ENCODE measurements around the gene HTR7. TPM values are rescaled to one million over a fixed set of nuclear protein-coding genes. Genes with fewer than 3 reads are reported as not detected.

The HTR7 gene
- total and polyA plus RNA-seq, 2 of the 8 experiments (the other 6 are each of a cell fraction or from before 2014, with no cell fraction given), result 22.9 to 24.6 TPM

DNA sequence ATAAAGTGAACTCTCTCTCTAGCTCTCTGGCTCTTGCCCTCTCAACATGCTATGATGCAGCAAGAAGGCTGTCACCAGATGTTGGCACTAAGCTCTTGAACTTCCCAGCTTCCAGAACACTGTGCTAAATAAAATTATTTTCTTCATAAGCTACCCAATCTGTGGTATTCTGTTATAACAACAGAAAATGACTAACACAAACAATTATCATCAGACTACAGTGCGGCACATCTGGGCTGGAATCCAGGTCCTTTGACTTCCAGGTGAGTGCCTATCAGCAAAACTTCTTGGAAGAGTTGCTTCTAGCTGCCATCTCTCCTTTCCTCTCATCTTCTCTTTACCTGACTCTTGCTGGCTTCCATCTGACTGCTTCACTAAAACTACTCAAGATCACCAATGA lies 20.4 kb downstream of the HTR7 start (continued):
- TF ChIP-seq, protein P1, sequence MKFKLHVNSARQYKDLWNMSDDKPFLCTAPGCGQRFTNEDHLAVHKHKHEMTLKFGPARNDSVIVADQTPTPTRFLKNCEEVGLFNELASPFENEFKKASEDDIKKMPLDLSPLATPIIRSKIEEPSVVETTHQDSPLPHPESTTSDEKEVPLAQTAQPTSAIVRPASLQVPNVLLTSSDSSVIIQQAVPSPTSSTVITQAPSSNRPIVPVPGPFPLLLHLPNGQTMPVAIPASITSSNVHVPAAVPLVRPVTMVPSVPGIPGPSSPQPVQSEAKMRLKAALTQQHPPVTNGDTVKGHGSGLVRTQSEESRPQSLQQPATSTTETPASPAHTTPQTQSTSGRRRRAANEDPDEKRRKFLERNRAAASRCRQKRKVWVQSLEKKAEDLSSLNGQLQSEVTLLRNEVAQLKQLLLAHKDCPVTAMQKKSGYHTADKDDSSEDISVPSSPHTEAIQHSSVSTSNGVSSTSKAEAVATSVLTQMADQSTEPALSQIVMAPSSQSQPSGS (IDR thresholded peaks at IDR 0.05; ENCODE audit: low read length), result no peak
- TF ChIP-seq HDAC6 (IDR thresholded peaks at IDR 0.05; ENCODE audit: low read depth, low read length), result no peak
- no peak for TF ChIP-seq CBX5 (IDR thresholded peaks at IDR 0.05; ENCODE audit: low read depth, low read length)
- TF ChIP-seq TAF7 (optimal IDR thresholded peaks at IDR 0.05; ENCODE audit: borderline replicate concordance, low read depth, low read length), result no peak
- no peak for TF ChIP-seq BRCA1 (IDR thresholded peaks at IDR 0.05; ENCODE audit: low read depth, low read length)
- TF ChIP-seq, protein P2, sequence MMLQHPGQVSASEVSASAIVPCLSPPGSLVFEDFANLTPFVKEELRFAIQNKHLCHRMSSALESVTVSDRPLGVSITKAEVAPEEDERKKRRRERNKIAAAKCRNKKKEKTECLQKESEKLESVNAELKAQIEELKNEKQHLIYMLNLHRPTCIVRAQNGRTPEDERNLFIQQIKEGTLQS (IDR thresholded peaks at IDR 0.05; ENCODE audit: insufficient read depth, low read depth, low read length), result no peak
